ENCODE results near the gene SEC14L5.

Gene SEC14L5

GRCh38 chr16:5045499-5046115 is 87.5 kb downstream of the SEC14L5 start:
- no peak overlapping the region for H3K9ac ChIP-seq (ENCODE audit: low read depth, low read length, poor library complexity, severe bottlenecking)
- no peak for TF ChIP-seq CTCF (conservative IDR thresholded peaks at IDR 0.05; ENCODE audit: low read length)
- no peak for TF ChIP-seq EZH2phosphoT487 (IDR thresholded peaks at IDR 0.05; ENCODE audit: borderline replicate concordance)
- no peaks in the 10 kb centered on the region for H3K9me2 ChIP-seq (replicated peaks; ENCODE audit: low read depth, low read length)
- no peaks in the 10 kb centered on the region for H4K20me1 ChIP-seq (ENCODE audit: insufficient read depth, low read length, poor library complexity, severe bottlenecking)
- H3K79me2 ChIP-seq (ENCODE audit: insufficient read depth, low read length), result no peaks in the 10 kb centered on the region
- no peaks in the 10 kb centered on the region for H3K27me3 ChIP-seq (ENCODE audit: insufficient read depth, low read length, poor library complexity, severe bottlenecking)
- no peaks in the 10 kb centered on the region for H3K9me3 ChIP-seq (ENCODE audit: insufficient read depth, low read depth, low read length)
- H3K4me1 ChIP-seq (ENCODE audit: insufficient read depth, low read length, poor library complexity, severe bottlenecking), result no peaks in the 10 kb centered on the region
- no peak overlapping the region for H2AFZ ChIP-seq (ENCODE audit: low read length)
- no peak overlapping the region for H3K4me3 ChIP-seq (ENCODE audit: low read length, poor library complexity, severe bottlenecking)
- H3K36me3 ChIP-seq (ENCODE audit: insufficient read depth, low read length), result no peaks in the 10 kb centered on the region
- no peak overlapping the region for H3K4me2 ChIP-seq (ENCODE audit: low read depth, low read length, poor library complexity, severe bottlenecking)
- H3F3A ChIP-seq (ENCODE audit: low read depth), result no peaks in the 10 kb centered on the region

- H3K9me2 ChIP-seq (replicated peaks; ENCODE audit: low read depth, low read length), result no peaks in the 10 kb centered on the region
- H2AFZ ChIP-seq (ENCODE audit: low read length), result no peak overlapping the region
- H3F3A ChIP-seq (ENCODE audit: low read depth), result no peaks in the 10 kb centered on the region
- no peak overlapping the region for H3K9ac ChIP-seq (ENCODE audit: low read depth, low read length, poor library complexity, severe bottlenecking)
- no peaks in the 10 kb centered on the region for H3K36me3 ChIP-seq (ENCODE audit: insufficient read depth, low read length)
- H3K4me3 ChIP-seq (ENCODE audit: low read length, poor library complexity, severe bottlenecking), result no peak overlapping the region
- no peak overlapping the region for H3K4me2 ChIP-seq (ENCODE audit: low read depth, low read length, poor library complexity, severe bottlenecking)
- no peaks in the 10 kb centered on the region for H3K79me2 ChIP-seq (ENCODE audit: insufficient read depth, low read length)
- no peaks in the 10 kb centered on the region for H4K20me1 ChIP-seq (ENCODE audit: insufficient read depth, low read length, poor library complexity, severe bottlenecking)
- H3K27me3 ChIP-seq (ENCODE audit: insufficient read depth, low read length, poor library complexity, severe bottlenecking), result no peaks in the 10 kb centered on the region
- TF ChIP-seq CTCF (conservative IDR thresholded peaks at IDR 0.05; ENCODE audit: low read length) (no peak), EZH2phosphoT487 (IDR thresholded peaks at IDR 0.05; ENCODE audit: borderline replicate concordance) (no peak)
- no peaks in the 10 kb centered on the region for H3K4me1 ChIP-seq (ENCODE audit: insufficient read depth, low read length, poor library complexity, severe bottlenecking)
- no peaks in the 10 kb centered on the region for H3K9me3 ChIP-seq (ENCODE audit: insufficient read depth, low read depth, low read length)
These were observed 88.8 kb downstream of the SEC14L5 start for GRCh38 chr16:5046914-5047313.

GRCh38 chr16:5054876-5055865 is 97.0 kb downstream of the SEC14L5 start:
- H3K9ac ChIP-seq (ENCODE audit: low read depth, low read length, poor library complexity, severe bottlenecking), result no peak overlapping the region
- H3K79me2 ChIP-seq (ENCODE audit: insufficient read depth, low read length), result no peaks in the 10 kb centered on the region
- no peaks in the 10 kb centered on the region for H4K20me1 ChIP-seq (ENCODE audit: insufficient read depth, low read length, poor library complexity, severe bottlenecking)
- H3K9me2 ChIP-seq (replicated peaks; ENCODE audit: low read depth, low read length), result no peaks in the 10 kb centered on the region
- no peak overlapping the region for H2AFZ ChIP-seq (ENCODE audit: low read length)
- TF ChIP-seq CTCF (conservative IDR thresholded peaks at IDR 0.05; ENCODE audit: low read length), result no peak
- no peak for TF ChIP-seq EZH2phosphoT487 (IDR thresholded peaks at IDR 0.05; ENCODE audit: borderline replicate concordance)
- H3K9me3 ChIP-seq (ENCODE audit: insufficient read depth, low read depth, low read length), result no peaks in the 10 kb centered on the region
- no peak overlapping the region for H3K4me2 ChIP-seq (ENCODE audit: low read depth, low read length, poor library complexity, severe bottlenecking)
- H3K4me3 ChIP-seq (ENCODE audit: low read length, poor library complexity, severe bottlenecking), result no peak overlapping the region
- no peaks in the 10 kb centered on the region for H3K4me1 ChIP-seq (ENCODE audit: insufficient read depth, low read length, poor library complexity, severe bottlenecking)
- H3F3A ChIP-seq (ENCODE audit: low read depth), result no peaks in the 10 kb centered on the region
- H3K27me3 ChIP-seq (ENCODE audit: insufficient read depth, low read length, poor library complexity, severe bottlenecking), result no peaks in the 10 kb centered on the region
- H3K36me3 ChIP-seq (ENCODE audit: insufficient read depth, low read length), result no peaks in the 10 kb centered on the region

All from Loucy (cell line).